HG03139 (cell line): ENCODE results near the gene GHRH.

Experiments used
- ATAC-seq: cut with Tn5 transposase; IDR thresholded peaks from one replicate; pipeline ENCODE4 v1.9.1; 2021; ENCODE audit not compliant: unreplicated experiment

Gene GHRH

DNA sequence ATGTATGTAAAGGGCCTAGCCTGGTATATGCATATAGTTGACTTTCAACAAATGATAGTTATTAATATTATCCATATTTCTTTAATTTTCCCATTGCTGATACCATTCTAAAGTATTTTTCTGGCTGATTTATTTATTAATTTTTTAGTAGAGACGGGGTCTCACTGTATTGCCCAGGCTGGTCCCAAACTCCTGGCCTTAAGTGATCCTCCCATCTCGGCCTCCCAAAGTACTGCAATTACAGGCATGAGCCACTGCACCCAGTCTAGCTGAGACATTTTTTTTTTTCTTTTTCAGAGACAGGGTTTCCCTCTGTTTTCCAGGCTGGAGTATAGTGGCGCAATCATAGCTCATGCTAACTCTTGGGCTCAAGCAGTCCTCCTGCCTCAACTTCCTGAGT is 52.4 kb downstream of the GHRH start:
- no peak for ATAC-seq

DNA sequence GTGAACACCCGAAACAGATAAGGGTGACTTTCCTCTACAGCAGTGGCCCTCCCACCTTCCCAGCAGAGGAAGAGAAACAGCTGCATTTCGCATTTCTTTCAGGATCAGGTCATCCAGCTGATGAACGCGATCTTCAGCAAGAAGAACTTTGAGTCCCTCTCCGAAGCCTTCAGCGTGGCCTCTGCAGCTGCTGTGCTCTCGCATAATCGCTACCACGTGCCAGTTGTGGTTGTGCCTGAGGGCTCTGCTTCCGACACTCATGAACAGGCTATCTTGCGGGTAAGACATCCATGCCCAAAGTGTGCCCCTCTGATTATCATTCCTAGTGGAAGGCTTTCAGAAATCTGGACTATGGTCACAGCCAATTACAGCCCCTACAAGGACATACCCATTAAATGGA is 54.4 kb downstream of the GHRH start:
- no peak for ATAC-seq

GRCh38 chr20:37205794-37206193 is 55.8 kb downstream of the GHRH start:
- no peak for ATAC-seq

GRCh38 chr20:37205130-37205529 is 56.5 kb downstream of the GHRH start:
- ATAC-seq, result no peak

GRCh38 chr20:37204056-37204455 is 57.6 kb downstream of the GHRH start:
- ATAC-seq, result no peak

DNA sequence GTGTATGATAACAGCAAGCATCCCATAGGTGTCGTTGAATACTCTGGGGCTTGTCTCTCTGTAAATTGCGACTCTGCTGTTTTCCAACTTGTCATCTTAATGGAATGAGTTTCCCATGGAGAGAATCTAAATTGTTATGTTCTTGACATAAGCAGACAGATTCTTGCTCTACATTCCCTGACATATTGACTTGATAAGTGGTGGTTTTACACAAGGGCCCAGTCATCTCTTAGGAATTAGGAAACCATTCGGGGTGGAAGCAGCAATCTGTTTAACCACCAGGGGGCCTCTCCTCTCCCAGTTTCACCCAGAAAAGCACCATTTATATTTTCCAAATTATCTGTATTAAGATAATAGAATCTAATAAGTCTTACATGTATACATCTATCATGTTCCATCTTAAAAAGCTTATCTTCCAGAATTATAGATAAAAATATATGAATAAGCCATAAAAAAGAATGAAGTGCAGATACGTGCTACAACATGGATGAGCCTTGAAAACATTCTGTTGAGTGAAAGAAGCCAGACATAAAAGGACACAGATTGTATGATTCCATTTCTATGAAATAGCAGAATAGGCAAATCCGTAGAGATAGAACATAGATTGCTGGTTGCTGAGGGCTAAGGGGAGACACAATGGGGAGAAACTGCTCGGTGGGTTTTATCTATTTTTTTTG is 59.2 kb downstream of the GHRH start:
- ATAC-seq, result no peak

GRCh38 chr20:37201827-37202162 is 59.8 kb downstream of the GHRH start:
- ATAC-seq, result no peak
